ENCODE results near the gene ABCC1.
A peak's percentile ranks its signal among the peaks of the same experiment; 100 is the strongest.
"Not testable (repeated sequence)": the region's sequence is repeated elsewhere in the genome, so short reads cannot be mapped to it uniquely, and the experiment has no call there.

Gene ABCC1

DNA sequence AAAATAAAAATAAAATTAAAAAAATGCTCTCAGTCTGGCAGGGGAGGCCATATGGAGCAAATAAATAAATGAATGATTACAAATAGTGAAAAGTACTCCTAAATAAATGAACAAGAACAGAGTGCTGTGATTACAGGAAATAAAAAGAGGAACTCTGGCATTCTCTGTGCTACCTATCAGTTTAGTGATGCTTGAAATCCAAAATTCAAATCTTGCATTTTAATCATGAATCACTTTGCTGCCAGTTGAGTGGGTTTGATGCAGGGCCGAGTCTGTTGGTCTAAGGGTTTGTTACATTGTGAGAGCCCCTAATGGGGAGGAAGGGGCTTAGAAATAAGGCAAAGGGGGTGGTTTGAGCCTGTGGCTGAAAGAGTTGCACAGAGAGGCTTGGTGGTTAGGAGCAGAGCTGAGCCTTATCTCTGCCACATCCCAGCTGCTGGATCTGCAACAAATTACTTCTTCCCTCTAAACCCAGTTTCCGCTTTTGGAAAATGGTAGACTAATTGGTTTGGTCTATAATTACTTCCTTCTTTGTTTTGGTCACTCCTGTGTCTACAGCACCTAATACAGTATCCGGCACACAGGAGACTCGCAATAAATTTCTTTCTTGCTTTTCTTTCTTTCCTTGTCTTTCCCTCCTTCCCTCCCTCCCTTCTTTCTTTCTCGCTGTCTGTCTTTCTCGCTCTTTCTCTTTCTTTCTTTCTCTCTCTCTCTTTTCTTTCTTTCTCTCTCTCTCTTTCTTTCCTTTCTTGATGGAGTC lies 6.3 kb upstream of the ABCC1 start:
- no peak for DNase-seq (ENCODE audit: low read depth in 3 of 3, low spot score in 1 of 3)

DNA sequence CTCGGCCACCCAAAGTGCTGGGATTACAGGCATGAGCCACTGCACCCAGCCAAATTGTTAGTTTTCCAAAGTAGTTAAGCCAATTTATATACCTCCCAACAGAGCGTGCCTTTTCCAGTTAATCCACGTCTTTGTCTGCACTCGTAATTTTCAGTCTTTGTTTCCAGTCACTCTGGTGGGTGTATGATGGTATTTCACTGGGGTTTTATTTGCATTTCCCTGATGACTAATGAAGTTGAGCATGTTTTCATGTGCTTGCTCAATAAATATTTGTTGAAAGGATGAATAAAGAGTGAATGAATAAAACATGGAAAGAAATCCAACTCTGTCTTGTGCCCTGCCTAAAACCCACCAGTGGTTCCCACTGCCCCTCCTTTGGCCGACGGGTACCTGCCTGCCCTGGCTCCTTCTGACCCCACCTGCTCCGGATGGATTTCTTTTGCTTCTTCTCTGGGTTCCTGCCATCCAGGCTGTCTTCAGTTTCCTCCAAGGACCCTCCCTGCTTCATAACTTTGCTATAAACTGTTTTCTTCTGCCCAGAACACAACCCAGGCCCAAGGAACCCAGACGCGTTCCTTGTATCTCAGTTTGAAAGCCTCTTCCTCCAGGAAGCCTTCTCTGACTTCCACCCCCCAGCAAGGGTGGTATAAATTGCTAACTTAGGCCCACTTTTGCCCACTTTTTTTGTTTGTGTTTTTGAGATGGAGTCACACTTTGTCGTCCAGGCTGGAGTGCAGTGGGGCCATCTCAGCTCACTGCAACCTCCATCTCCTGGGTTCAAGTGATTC lies 3.0 kb upstream of the ABCC1 start:
- no peak for DNase-seq (ENCODE audit: low read depth in 3 of 3, low spot score in 1 of 3)

GRCh38 chr16:15947983-15948509 lies 1.4 kb upstream of the ABCC1 start:
- no peak for DNase-seq (ENCODE audit: low read depth in 3 of 3, low spot score in 1 of 3)

- no peak for DNase-seq (ENCODE audit: low read depth in 3 of 3, low spot score in 1 of 3)
Measured at GRCh38 chr16:15948532-15949209, 745 bp upstream of the ABCC1 start.

GRCh38 chr16:15950161-15950854 lies 892 bp downstream of the ABCC1 start:
- DNase-seq (ENCODE audit: low read depth in 3 of 3, low spot score in 1 of 3): peak in 1 of 3 donors; percentile 26

DNA sequence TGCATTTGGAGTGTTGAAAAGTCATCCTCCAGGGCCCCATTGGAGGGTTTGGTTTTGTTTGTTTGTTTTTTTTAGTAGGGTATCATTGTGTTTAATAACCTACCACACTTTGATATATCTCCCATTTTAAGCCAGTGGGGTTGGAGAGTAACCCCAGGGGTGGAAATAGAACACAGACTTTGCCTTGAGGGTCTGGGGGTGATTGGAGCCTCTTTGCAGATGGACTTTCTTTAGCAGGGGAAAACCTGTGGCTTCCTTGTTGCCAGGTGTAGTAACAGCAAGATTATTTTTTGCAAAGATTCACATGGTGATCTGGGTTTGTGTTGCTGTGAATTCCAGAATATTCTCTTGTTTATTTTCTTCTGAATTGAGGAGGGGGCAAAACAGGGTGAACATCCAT lies 1.5 kb downstream of the ABCC1 start:
- no peak for DNase-seq (ENCODE audit: low read depth in 3 of 3, low spot score in 1 of 3)

GRCh38 chr16:15951852-15952251 lies 2.4 kb downstream of the ABCC1 start:
- no peak for DNase-seq (ENCODE audit: low read depth in 3 of 3, low spot score in 1 of 3)

DNA sequence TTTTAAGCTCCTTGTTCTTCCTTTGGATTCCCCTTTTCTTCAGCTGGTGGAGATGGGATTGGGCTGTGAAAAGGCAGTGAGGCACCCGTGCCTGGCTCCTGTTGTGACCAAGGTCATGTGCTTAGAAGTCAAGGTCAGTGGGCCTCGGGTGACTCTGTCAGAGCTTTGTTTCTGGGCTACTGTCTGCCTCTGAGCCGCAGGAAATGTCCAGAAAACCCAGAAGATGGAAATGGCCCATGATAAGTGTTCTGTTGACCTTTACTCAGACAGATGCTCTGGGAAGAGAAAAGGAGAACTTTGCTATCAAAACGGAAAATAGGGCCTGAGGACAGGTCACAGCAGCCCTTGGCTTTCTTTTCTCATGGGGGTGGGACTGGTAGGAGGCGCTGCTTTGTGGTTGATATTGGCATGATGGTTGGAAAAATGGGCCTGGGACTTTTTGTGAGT lies 2.9 kb downstream of the ABCC1 start:
- DNase-seq (ENCODE audit: low read depth in 3 of 3, low spot score in 1 of 3): no peak

DNA sequence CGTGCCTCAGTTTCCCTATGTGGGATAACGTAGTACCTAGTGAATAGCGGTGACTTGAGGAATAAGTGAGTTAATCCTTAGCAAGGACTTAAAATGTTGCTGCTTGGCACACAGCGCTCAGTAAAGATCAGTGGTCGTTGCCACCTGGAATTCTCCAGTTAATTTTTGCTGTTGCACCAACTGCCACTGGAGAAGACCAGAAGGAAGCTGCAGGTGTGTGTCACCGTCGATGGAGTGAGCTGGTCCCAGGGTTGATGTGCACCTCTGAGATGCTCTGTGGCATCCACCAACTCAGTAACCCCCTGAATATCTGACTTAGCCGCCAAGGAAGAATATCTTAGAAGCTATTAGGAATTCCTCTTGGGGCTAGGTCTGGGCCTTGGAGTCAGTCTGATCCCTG lies 4.1 kb downstream of the ABCC1 start:
- no peak for DNase-seq (ENCODE audit: low read depth in 3 of 3, low spot score in 1 of 3)

- no peak for DNase-seq (ENCODE audit: low read depth in 3 of 3, low spot score in 1 of 3)
Measured at GRCh38 chr16:15953929-15954813, 4.8 kb downstream of the ABCC1 start.

DNA sequence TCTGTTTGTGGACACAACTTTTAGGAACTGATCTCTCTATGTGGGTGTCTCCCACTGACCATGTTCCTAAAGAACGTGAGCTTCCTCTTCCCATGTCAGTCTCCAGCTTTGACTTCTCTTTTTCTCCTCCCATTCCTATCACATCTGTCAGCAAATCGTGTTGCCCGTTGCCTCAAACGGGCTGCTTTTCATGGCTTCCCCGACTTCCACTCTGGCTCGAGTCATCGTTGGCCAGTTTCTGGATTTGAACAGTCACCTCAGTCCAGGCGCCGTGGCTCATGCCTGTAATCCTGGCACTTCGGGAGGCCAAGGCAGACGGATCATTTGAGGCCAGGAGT lies 5.4 kb downstream of the ABCC1 start:
- no peak for DNase-seq (ENCODE audit: low read depth in 3 of 3, low spot score in 1 of 3)

GRCh38 chr16:15955425-15955824 lies 6.0 kb downstream of the ABCC1 start:
- DNase-seq (ENCODE audit: low read depth in 3 of 3, low spot score in 1 of 3): no peak

GRCh38 chr16:15956106-15956505 lies 6.7 kb downstream of the ABCC1 start:
- not testable (repeated sequence) for DNase-seq (ENCODE audit: low read depth in 3 of 3, low spot score in 1 of 3)

DNA sequence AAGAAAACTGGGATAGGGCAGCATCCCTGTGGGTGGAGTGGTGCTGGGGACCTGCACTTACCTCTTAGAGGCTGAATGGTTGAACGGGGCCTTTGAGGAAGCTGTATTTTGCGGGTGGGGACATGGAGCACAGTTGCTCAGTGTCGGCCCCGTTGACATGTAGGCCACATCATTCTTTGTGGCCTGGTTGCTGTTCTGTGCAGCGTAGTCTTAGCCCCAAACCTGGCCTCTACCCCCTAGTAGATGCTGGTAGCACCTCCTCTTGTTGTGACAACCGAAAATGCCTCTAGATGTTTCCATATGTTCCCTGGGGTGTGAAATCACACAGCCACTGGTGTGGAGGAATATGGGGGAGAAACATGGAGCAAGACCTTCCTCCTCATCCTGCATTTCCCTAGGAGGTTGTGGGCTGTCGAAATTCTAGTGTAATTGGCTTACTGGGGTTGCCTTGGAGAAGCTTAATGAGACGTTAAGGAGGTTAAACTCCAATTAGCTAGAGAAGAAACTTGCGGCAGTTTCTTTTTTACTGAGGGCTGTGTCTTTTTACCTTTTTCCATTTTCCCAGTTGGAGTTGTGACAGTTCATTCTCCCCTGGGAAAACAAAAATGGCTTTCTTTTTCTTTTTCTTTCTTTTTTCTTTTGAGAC lies 9.4 kb downstream of the ABCC1 start:
- no peak for DNase-seq (ENCODE audit: low read depth in 3 of 3, low spot score in 1 of 3)

DNA sequence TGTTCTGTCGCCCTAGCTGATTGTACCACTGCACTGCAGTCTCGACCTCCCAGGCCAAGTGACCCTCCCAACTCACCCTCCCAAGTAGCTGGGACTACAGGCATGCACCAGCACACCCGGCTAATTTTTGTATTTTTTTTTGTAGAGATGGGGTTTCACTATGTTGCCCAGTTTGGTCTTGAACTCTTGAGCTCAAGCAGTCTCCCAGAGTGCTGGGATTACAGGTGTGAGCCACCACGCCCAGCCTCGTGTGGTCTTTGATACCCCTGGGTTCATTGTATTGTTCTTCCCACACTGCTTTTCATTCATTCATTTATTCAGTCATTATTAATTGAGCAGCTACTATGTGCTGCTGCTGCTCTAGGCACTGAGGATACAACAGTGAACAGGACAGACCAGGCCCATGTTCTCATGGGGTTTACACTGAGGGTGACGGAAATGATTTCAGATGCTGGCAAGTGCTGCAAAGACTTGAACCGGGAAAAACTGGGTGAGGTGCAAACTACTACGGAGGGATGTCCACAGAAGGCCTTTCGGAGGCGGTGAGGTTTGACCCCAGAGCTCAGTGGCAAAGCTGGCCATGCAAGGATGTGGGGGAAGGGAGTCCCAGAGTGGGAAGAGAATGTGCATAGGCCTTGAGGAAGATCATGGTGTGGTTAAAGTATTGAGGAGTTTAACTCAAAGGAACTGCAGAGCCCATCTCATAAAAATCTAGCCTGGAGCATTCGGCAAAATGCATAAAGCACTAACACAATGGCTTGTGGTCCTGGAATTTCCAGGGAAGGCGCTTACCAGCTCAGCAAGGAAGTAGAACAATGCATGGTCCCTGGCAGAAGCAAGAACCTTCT lies 10.9 kb downstream of the ABCC1 start:
- no peak for DNase-seq (ENCODE audit: low read depth in 3 of 3, low spot score in 1 of 3)

- DNase-seq (ENCODE audit: low read depth in 3 of 3, low spot score in 1 of 3): peak; percentile 29 to 51 (median 46)
Measured at GRCh38 chr16:15961060-15961511, 11.7 kb downstream of the ABCC1 start.

- no peak for DNase-seq (ENCODE audit: low read depth in 3 of 3, low spot score in 1 of 3)
Measured at GRCh38 chr16:15961571-15962090, 12.2 kb downstream of the ABCC1 start.

GRCh38 chr16:15963307-15963910 lies 14.0 kb downstream of the ABCC1 start:
- DNase-seq (ENCODE audit: low read depth in 3 of 3, low spot score in 1 of 3): no peak

Measured in stimulated activated CD4-positive, alpha-beta T cell treated with anti-CD3 and anti-CD28 coated beads, TNF-alpha, amount 100 ng/mL, for 1 hour (primary cell).